Cortex of kidney (tissue), 1 donor: Measurements from ENCODE around the gene UNC5B.

Experiments
- DNase-seq: peaks from one replicate; lab custom pipeline; 2025; lab: John Stamatoyannopoulos, UW

UNC5B gene

GRCh38 chr10:71239946-71240795 is 27.8 kb downstream of the UNC5B start:
- no peak for DNase-seq

- DNase-seq, result no peak
These were observed 28.9 kb downstream of the UNC5B start for GRCh38 chr10:71241114-71241829.

- DNase-seq, result no peak
These were observed 29.7 kb downstream of the UNC5B start for GRCh38 chr10:71241830-71242621.

- no peak for DNase-seq
These were observed 30.2 kb downstream of the UNC5B start for GRCh38 chr10:71242622-71243009.

- DNase-seq, result no peak
These were observed 31.5 kb downstream of the UNC5B start for GRCh38 chr10:71243756-71244395.

GRCh38 chr10:71244431-71245419 is 32.4 kb downstream of the UNC5B start:
- no peak for DNase-seq

GRCh38 chr10:71245420-71246325 is 33.3 kb downstream of the UNC5B start:
- no peak for DNase-seq

- no peak for DNase-seq
These were observed 34.4 kb downstream of the UNC5B start for GRCh38 chr10:71246591-71247413.

GRCh38 chr10:71247414-71247705 is 35.0 kb downstream of the UNC5B start:
- no peak for DNase-seq

- DNase-seq, result no peak
These were observed 35.4 kb downstream of the UNC5B start for GRCh38 chr10:71247804-71248203.

- DNase-seq, result no peak
These were observed 35.8 kb downstream of the UNC5B start for GRCh38 chr10:71248210-71248609.

- no peak for DNase-seq
These were observed 37.6 kb downstream of the UNC5B start for GRCh38 chr10:71249996-71250395.

GRCh38 chr10:71250405-71250804 is 38.0 kb downstream of the UNC5B start:
- no peak for DNase-seq

GRCh38 chr10:71250842-71251241 is 38.5 kb downstream of the UNC5B start:
- DNase-seq, result no peak

- DNase-seq, result no peak
These were observed 38.9 kb downstream of the UNC5B start for GRCh38 chr10:71251319-71251718.

- no peak for DNase-seq
These were observed 39.9 kb downstream of the UNC5B start for GRCh38 chr10:71252220-71252619.

GRCh38 chr10:71253981-71254818 is 41.8 kb downstream of the UNC5B start:
- no peak for DNase-seq
